Testis (tissue), 3 donors: ENCODE data around the gene GRK4. TPM values are rescaled to one million over a fixed set of nuclear protein-coding genes. Genes with fewer than 3 reads are reported as not detected.
"Not testable (repeated sequence)": the region's sequence is repeated elsewhere in the genome, so short reads cannot be mapped to it uniquely, and the experiment has no call there.

Experiments
- DNase-seq: peaks from one replicate; pipeline ENCODE4 v3.0.0-alpha.2; 2019
- H3K27ac ChIP-seq, 2 donors: fragments of 200-600 bp; sonication (generic); one replicate each; pipeline ENCODE4 v1.5.1; 2019
- H3K27me3 ChIP-seq: fragments of 200-600 bp; sonication (generic); one replicate; pipeline ENCODE4 v1.5.1; 2019
- H3K36me3 ChIP-seq: fragments of 200-600 bp; sonication (generic); one replicate; pipeline ENCODE4 v1.5.1; 2017; ENCODE audit warnings: low read depth; ENCODE audit errors: missing control alignments
- H3K4me1 ChIP-seq: fragments of 200-600 bp; sonication (generic); one replicate; pipeline ENCODE4 v1.5.1; 2019
- H3K4me3 ChIP-seq, 2 donors: fragments of 200-600 bp; sonication (generic); one replicate each; pipeline ENCODE4 v1.5.1; 2017 to 2019
- H3K9me3 ChIP-seq: fragments of 200-600 bp; sonication (generic); one replicate; pipeline ENCODE4 v1.5.1; 2017
- POLR2A ChIP-seq: fragments of 450-650 bp; IDR thresholded peaks from one replicate; pipeline ENCODE4 v1.6.1; 2017; ENCODE audit warnings: antibody characterized with exemption, mild to moderate bottlenecking, moderate library complexity
- WGBS, 2 donors: methylation state at CpG; one replicate each; pipeline ENCODE4 v1.1.5; 2018; 5-methylcytosine and 5-hydroxymethylcytosine counted together
- intact Hi-C: fragments of 100-400 bp; cut with DNase I; formaldehyde crosslinking; loops from one replicate; pipeline ENCODE4 v1.15.1; 2023; ENCODE audit warnings: low total_unique reads
- polyA plus RNA-seq: library from polyadenylated mRNA; stranded (reverse); fragments of 350-450 nt; fragmentation: Illumina TruSeq; extraction: RNeasy Lipid Tissue Mini Kit (QIAGEN cat#74804); gene quantifications from one replicate; pipeline ENCODE4 v1.2.3, GENCODE V29; 2014; ENCODE audit warnings: low read depth, low replicate concordance; ENCODE audit not compliant: insufficient read depth
- total RNA-seq, 2 donors: library from RNA; depleted of rRNA; stranded (reverse); fragments of >200 nt; gene quantifications; one replicate each; pipeline ENCODE4 v1.2.3, GENCODE V29; 2016
- TF ChIP-seq, protein P1 (sequence below), 3 experiments: fragments of 450-650 bp in 2 of 3; fragments of 200-600 bp in 1 of 3; sonication (generic) in 1 of 3; IDR thresholded peaks; one replicate each; pipeline ENCODE4 v1.5.1; 2016 to 2019; ENCODE audit warnings: antibody characterized with exemption in 3 of 3, mild to moderate bottlenecking in 2 of 3, moderate library complexity in 1 of 3

The GRK4 gene
- total and polyA plus RNA-seq, 3 donors from 2014 or later = 33.8 to 106 (median 73.0) TPM

DNA sequence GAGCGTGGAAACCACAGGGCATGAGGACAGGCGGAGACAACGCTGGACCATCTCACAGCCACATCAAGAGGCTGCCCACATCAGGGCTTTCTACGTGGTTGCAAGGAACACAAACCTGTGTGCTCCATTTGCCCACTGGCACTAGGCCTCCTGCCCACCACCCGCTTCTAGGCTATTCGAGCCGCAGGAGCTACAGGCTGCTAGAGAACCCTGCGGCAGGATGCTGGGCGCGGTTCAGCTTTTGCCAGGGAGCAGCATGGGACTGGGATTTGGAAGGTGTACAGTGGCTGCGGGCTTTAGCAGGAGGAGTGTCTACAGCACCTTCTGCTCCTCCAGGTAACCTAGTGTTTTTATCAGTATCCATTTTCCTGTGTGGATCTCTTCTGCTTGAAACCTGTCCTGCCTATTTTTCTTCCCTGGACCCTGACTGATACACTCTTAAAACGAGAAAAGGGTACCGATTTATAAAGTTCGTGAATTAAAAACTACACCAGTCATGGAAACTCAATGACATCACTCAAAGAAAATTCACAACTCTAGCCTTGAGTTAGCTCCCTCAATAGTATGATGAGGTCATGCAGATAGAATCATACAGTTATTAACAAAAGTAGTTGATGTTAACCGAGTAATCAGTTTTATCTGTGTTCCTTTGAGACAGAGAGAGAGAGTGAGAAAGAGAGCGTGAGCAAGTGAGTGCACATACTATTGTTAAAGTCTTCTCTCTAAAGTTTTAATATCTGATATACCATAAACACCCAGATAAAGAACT, 13.0 kb upstream of the GRK4 start:
- intact Hi-C loops = no loop called here
- no peak overlapping the region for H3K4me3 ChIP-seq
- H3K27me3 ChIP-seq = no peaks in the 10 kb centered on the region
- DNase-seq = no peak
- H3K27ac ChIP-seq = no peak overlapping the region
- 83 to 91% methylated on average over 16 of the region's 16 CpGs for WGBS, 2 donors
- no peak for TF ChIP-seq POLR2A
- TF ChIP-seq, protein P1, sequence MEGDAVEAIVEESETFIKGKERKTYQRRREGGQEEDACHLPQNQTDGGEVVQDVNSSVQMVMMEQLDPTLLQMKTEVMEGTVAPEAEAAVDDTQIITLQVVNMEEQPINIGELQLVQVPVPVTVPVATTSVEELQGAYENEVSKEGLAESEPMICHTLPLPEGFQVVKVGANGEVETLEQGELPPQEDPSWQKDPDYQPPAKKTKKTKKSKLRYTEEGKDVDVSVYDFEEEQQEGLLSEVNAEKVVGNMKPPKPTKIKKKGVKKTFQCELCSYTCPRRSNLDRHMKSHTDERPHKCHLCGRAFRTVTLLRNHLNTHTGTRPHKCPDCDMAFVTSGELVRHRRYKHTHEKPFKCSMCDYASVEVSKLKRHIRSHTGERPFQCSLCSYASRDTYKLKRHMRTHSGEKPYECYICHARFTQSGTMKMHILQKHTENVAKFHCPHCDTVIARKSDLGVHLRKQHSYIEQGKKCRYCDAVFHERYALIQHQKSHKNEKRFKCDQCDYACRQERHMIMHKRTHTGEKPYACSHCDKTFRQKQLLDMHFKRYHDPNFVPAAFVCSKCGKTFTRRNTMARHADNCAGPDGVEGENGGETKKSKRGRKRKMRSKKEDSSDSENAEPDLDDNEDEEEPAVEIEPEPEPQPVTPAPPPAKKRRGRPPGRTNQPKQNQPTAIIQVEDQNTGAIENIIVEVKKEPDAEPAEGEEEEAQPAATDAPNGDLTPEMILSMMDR (IDR thresholded peaks at IDR 0.05) = no peak
- no peaks in the 10 kb centered on the region for H3K4me1 ChIP-seq
- H3K9me3 ChIP-seq = no peaks in the 10 kb centered on the region
- H3K36me3 ChIP-seq = no peaks in the 10 kb centered on the region

DNA sequence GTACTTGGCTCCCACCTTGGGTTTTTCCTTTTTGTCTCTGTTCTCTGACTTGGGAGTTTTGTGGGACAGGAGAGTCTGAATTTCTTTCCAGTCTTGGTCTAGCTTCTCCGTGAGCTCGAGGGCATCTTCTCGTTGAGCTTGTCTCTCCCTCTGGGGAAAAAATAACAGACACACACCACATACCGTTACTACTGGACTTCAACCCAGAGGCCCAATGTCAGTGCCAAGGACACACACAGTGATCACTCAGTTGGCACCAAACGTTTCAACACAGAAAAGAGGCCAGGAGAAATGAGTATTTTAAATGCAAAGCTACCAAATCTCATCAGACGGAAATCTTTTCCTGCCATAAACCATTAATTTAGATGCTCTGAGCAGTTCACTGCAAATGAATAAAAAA, 9.9 kb upstream of the GRK4 start:
- TF ChIP-seq POLR2A = no peak
- TF ChIP-seq, protein P1 (IDR thresholded peaks at IDR 0.05) = no peak
- H3K4me3 ChIP-seq = no peak overlapping the region
- 54 to 63% methylated on average over 6 of the region's 6 CpGs for WGBS, 2 donors
- intact Hi-C loops = no loop called here
- H3K36me3 ChIP-seq = no peaks in the 10 kb centered on the region
- H3K4me1 ChIP-seq = no peaks in the 10 kb centered on the region
- H3K27ac ChIP-seq = no peak overlapping the region
- no peaks in the 10 kb centered on the region for H3K27me3 ChIP-seq
- H3K9me3 ChIP-seq = no peaks in the 10 kb centered on the region
- DNase-seq = no peak

DNA sequence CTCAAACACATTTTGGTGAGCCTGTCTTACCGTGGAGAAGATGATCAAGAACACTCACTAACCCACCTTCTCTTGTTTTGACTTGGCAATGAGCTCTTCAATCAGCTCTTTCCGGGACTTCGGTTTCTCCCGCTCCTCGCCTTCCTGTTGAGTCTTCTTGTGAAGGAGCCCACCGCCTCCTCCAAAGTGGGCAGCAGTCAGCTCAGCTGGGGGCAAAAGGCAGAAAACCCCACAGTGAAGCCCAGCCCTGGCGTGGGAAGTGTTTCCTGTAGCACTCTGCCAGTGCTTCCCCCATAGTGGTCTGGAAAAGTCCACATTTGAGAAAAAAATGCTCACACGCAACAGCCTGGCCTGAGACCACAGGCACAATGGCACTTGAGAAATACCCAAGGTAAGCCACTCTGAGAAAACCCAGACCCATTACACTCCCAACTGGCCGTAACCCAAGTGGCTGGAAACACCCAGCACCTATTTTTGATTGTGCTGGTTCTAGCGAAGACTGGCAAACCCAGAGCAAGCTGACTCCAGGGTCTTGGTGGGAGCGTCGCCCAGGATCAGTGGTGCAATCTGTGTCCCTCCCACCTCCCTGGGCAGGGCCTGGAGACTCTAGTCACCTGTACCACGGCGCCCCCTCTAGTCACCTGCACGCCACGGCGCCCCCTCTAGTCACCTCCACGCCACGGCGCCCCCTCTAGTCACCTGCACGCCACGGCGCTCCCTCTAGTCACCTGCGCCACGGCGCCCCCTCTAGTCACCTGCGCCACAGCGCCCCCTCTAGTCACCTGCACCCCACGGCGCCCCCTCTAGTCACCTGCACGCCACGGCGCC, 8.8 kb upstream of the GRK4 start:
- Histone ChIP-seq H3K4me3 (no peak overlapping the region), H3K4me1 (no peaks in the 10 kb centered on the region), H3K27me3 (no peaks in the 10 kb centered on the region), H3K9me3 (no peaks in the 10 kb centered on the region), H3K27ac (no peak overlapping the region), H3K36me3 (no peaks in the 10 kb centered on the region)
- no peak for DNase-seq
- TF ChIP-seq, protein P1 (IDR thresholded peaks at IDR 0.05) = no peak
- TF ChIP-seq POLR2A = no peak
- intact Hi-C loops = no loop called here
- 90 to 92% methylated on average over 27 to 30 of the region's 33 CpGs for WGBS, 2 donors

DNA sequence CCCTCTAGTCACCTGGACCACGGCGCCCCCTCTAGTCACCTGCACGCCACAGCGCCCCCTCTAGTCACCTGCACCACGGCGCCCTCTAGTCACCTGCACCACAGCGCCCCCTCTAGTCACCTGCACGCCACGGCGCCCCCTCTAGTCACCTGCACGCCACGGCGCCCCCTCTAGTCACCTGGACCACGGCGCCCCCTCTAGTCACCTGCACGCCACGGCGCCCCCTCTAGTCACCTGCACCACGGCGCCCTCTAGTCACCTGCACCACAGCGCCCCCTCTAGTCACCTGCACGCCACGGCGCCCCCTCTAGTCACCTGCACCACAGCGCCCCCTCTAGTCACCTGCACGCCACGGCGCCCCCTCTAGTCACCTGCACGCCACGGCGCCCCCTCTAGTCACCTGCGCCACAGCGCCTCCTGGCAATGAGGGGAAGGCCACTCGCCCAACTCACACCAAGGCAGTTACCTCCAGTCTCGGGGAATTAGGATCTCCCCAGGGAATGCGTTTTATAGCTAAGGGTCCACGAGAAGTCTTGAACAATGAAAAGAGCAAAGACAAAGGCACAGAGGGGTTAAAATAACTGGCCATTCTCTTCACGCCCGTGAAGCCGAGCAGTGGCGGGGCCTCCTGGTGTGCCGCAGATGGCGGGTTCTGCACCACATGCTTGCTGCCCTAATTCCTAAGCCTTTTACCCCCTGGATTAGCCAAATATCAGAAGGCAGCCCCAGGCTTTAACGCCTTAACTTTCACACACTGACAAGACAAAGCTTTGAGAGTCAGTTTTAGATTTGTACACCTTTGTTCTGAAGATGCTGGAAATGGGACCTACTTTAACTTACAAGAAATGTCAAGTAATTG, 8.0 kb upstream of the GRK4 start:
- H3K27me3 ChIP-seq, H3K9me3 ChIP-seq, H3K4me3 ChIP-seq, DNase-seq, H3K36me3 ChIP-seq, H3K4me1 ChIP-seq, H3K27ac ChIP-seq, intact Hi-C loops: not testable (repeated sequence)
- 91 to 93% methylated on average over 18 to 21 of the region's 44 CpGs for WGBS, 2 donors

DNA sequence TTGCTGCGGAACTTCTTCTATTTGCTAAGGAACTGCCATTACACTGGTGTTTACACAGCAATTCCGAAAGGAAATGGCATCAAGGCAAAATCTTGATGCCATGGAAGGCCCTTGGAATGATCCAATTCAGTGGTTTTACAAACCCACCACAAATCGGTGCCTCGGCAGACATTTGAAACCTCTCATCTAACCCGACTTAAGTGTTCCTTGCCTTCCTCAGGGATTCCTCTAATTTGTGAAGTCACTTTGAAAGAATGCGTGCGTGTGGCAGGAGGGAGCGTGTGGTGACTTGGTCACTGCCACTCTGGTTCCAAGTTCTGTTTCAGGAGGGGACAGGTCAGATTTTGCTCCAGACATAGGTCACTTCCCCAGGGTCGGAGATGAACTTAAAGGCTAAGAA, 4.9 kb upstream of the GRK4 start:
- WGBS, 2 donors = 78 to 80% methylated on average over 9 of the region's 9 CpGs
- intact Hi-C loops = no loop called here
- no peak for TF ChIP-seq POLR2A
- TF ChIP-seq, protein P1 (IDR thresholded peaks at IDR 0.05) = no peak
- Histone ChIP-seq H3K4me1 (peaks cover 13% of the 10 kb centered on the region), H3K27ac (no peak overlapping the region), H3K9me3 (no peaks in the 10 kb centered on the region), H3K27me3 (no peaks in the 10 kb centered on the region), H3K4me3 (no peak overlapping the region), H3K36me3 (no peaks in the 10 kb centered on the region)
- DNase-seq = no peak

DNA sequence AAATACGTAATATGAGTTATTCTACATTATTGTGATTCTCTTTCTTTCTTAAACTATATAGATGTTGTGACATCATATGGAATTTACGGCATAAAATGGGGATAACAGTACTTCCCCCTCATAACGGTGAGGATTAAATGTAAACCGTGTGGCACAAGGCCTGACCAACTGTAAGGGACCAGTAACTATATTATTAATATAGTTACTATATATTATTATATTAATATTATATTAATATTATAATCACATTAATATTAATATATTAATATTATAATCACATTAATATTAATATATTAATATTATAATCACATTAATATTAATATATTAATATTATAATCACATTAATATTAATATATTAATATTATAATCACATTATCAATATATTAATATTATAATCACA, 2.9 kb upstream of the GRK4 start:
- H3K27ac ChIP-seq, H3K9me3 ChIP-seq, DNase-seq, H3K27me3 ChIP-seq, H3K4me3 ChIP-seq, intact Hi-C loops, H3K36me3 ChIP-seq: not testable (repeated sequence)
- peaks cover 13% of the 10 kb centered on the region for H3K4me1 ChIP-seq
- WGBS, 2 donors = 81 to 89% methylated on average over 4 of the region's 4 CpGs
